GM21723 (cell line): ENCODE results near the gene SFSWAP.
"Not testable (repeated sequence)": the region's sequence is repeated elsewhere in the genome, so short reads cannot be mapped to it uniquely, and the experiment has no call there.

ENCODE experiments used
- ATAC-seq: cut with Tn5 transposase; IDR thresholded peaks from one replicate; pipeline ENCODE4 v1.9.1; 2021; ENCODE audit warnings: mild to moderate bottlenecking, moderate library complexity; ENCODE audit not compliant: unreplicated experiment

The SFSWAP gene

DNA sequence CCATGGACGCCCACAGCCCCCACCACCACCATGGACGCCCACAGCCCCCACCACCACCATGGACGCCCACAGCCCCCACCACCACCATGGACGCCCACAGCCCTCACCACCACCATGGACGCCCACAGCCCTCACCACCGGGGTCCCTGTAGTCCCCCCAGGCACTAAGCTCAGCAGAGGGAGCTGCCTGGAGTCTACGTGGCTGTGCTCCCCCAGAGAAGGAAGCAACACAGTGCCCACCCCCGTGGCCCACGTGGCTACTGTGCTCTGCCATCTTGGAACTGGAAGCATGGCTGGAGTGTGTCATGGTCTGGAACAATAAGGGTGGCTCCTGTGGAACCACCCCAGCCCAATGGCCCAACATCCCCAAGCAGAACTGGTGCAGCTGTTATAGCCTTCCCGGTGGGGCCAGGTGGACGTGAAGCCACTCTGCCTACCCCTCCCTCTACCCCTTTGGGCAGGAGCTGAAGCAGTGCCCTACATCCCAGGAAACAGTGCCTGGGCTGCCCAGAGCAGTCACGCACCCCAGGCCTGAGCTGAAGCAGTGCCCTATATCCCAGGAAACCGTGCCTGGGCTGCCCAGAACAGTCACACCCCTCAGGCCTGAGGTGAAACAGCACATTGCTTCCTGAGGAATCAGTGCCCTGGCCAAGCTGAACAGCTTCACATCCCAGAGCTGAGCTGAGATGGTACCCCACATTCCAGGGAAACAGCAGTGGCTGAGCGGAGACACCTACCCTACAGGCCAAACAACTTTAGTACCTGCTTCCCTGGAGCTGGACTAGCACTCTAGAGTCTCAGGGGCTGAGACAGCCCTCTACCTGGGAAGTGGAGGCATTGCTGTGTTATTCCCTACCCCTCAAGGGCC lies 9.0 kb upstream of the SFSWAP start:
- ATAC-seq = no peak

DNA sequence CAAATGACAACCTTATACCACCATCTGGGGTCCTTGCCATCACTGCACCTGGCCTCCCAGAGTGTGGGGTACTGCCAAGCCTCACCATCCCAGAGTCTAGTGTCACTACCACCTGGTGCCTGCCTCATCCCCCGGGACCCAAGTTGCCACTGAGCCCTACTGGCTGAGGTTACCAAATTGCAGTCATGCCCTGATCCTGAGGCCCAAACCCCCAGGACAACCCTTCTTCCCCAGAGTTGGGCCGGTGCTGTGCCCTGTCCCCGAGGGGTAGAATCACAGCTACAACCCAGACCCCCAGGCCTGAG lies 8.4 kb upstream of the SFSWAP start:
- ATAC-seq = no peak

- ATAC-seq = no peak
Observed at GRCh38 chr12:131703161-131703560, 7.7 kb upstream of the SFSWAP start.

DNA sequence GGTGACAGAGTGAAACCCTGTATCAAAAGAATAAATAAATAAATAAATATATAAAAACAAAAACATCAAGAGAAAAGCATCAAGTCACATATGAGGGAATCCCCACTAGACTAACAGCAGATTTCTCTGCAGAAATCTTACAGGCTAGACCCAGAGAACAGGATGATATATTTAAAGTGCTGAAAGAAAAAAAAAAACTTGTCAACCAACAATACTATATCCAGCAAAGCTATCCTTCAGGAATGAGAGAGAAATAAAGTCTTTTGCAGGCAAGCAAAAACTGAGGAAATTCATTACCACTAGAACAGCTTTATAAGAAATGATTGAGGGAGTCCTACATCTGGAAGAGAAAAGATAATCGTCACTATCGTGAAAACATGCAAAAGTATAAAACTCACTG lies 6.4 kb upstream of the SFSWAP start:
- ATAC-seq = no peak

DNA sequence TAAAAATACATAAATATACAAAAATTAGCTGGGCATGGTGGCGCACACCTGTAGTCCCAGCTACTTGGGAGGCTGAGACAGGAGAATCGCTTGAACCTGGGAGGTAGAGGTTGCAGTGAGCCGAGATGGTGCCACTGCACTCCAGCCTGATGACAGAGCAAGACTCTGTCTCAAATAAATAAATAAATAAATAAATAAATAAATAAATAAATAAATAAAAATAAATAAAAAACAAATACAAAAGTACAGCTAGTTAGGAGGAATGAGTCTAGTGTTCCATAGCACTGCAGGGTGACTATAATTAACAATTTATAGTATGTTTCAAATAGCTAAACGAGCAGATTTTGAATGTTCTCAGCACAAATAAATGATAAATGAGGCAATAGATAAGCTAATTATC lies 4.2 kb upstream of the SFSWAP start:
- ATAC-seq = not testable (repeated sequence)

- ATAC-seq = no peak
Observed at GRCh38 chr12:131709226-131709625, 1.7 kb upstream of the SFSWAP start.

GRCh38 chr12:131711551-131712205 lies 788 bp downstream of the SFSWAP start:
- no peak for ATAC-seq

DNA sequence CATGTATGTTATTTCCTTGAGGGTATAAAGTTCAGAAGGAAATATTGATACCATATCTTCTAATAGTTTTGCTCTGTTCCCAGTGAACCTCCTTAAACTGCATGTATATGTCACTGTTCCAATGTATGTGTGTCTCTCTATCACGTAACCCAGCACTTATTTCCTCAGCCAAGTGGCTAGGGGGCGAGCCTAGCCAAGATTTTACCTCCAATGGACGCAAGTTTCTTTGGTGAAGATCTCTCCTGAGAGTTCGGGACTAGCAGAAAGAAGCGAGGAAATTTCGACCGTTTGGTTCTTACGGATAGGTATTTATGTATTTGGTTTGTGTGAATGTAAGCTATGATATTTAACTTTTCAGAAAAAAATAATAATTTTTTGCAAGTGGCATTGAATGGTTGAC lies 2.5 kb downstream of the SFSWAP start:
- no peak for ATAC-seq

- ATAC-seq = no peak
Observed at GRCh38 chr12:131714759-131715158, 3.9 kb downstream of the SFSWAP start.

- ATAC-seq = no peak
Observed at GRCh38 chr12:131716282-131716681, 5.4 kb downstream of the SFSWAP start.

GRCh38 chr12:131720241-131720640 lies 9.4 kb downstream of the SFSWAP start:
- no peak for ATAC-seq

GRCh38 chr12:131720921-131721320 lies 10.0 kb downstream of the SFSWAP start:
- ATAC-seq = no peak

DNA sequence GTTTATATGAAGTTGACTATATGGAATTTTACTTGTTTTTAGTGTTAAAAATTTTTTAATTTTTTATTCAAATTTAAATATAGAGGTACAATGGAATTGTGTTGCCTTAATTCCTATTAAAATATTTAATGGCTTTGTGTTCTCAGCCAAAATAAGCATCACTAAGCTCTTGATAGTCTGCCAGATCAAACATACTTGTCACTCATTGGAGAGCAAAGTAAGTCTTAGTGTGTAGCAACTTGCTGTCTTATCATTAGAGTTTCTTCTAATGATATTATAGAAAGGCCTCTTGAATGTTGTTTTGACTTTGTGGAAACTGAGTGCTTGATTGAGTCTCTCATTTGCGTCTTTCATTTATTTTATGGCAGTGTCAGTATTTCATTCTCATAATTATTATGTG lies 10.7 kb downstream of the SFSWAP start:
- no peak for ATAC-seq

- no peak for ATAC-seq
Observed at GRCh38 chr12:131723532-131723931, 12.6 kb downstream of the SFSWAP start.

DNA sequence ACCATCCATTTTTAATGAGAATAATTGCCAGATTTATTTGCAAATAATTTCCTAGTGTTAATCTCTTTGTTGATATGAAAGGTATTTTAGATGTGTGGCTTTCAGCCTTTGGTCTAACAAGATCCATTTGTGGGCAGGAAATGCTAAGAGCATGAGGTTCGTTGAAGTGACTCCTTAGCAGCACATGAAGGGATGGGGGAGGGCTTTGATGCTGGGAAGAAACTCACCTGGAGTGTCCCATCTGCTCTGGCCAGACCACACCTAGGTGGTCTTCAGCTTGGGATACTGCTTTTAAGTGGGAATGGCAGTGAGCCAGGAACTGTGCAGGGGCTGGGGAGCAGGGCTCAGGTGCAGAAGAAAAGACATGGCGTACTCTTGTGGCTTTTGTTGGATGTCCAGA lies 13.6 kb downstream of the SFSWAP start:
- ATAC-seq = no peak

GRCh38 chr12:131725503-131725902 lies 14.6 kb downstream of the SFSWAP start:
- ATAC-seq = no peak

DNA sequence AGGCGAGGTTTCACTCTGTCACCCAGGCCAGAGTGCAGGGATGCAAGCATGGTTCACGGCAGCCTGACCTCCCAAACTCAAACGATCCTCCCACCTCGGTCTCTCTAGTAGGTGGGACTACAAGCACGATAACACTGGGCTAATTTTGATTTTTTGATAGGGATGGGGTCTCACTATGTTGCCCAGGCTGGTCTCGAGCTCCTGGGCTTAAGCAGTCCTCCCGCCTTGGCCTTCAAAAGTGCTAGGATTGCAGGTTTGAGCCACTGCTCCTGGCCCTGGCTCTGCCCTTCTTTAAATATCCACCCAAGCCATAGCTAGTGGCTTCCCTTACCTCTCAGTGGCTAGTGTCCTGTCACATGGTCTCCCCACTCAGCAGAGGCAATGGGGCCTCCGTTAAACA lies 17.8 kb downstream of the SFSWAP start:
- ATAC-seq = no peak

GRCh38 chr12:131729254-131729955 lies 18.5 kb downstream of the SFSWAP start:
- ATAC-seq = no peak

GRCh38 chr12:131732996-131733615 lies 22.2 kb downstream of the SFSWAP start:
- no peak for ATAC-seq

DNA sequence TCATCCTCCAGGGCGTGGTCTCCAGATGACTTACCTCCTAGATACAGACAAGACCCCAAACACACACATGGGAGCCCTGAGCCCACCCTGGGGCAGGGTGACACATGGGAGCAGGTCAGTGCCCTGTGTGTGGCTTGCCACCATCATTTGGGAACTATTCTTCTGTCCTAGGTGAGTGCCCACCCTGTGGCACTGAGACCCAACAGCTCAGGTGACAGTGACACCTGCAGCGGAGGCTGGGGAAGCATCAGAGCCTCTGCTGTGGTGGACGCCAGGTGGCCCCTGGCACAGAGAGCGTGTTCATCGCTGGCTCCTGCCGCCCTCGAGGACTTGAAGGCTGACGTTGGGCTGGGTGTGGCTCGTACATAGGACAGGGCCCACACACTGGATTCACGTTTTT lies 23.0 kb downstream of the SFSWAP start:
- no peak for ATAC-seq

DNA sequence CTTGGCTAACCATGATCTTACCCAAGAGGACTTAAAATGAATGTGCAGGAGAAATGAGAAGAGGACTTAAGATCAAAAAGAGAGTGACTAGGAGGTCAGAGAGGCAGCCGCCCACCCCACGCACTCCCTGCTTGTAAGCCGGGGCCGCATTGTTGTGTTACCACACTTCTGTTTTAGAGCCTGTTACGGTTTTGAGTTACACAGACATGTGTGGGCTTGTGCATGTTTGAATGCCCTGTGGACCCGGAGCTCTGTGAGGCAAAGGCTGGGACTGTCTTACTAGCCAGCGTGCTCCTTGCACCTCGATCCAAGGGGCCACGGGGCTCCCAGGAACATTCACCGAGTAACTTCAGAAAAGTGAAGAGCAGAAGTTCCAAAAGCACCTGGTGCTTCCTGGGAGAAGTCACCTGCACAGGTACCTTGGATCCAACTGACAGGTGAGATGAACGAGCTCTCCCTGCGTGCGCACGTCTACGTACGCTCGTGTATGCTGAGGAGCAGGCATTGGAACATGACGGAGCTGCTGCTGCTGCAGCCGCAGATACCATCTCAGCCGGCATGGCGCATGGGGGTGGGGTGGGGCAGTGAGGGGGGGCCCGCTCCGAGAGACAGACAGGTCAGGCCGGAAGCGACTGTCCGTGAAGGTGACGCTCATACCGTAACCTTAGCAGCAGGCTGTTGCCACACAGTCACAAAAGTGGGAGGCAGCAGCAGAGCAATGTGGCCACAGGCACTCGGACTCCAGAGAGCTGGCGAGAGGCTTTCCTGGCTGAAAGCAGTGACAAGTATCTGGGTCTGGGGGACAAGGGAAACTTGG lies 23.7 kb downstream of the SFSWAP start:
- ATAC-seq = no peak
